Vagina (tissue), 2 donors: ENCODE results near the gene CRIP2. TPM values are rescaled to one million over a fixed set of nuclear protein-coding genes. Genes with fewer than 3 reads are reported as not detected.

Experiments used
- DNase-seq, 2 donors: peaks; one replicate each; pipeline ENCODE4 v3.0.0-alpha.2; 2017; ENCODE audit errors: extremely low spot score in 2 of 2
- H3K27ac ChIP-seq: fragments of 200-600 bp; sonication (generic); one replicate; pipeline ENCODE4 v1.5.1; 2019
- H3K27me3 ChIP-seq: fragments of 200-600 bp; sonication (generic); one replicate; pipeline ENCODE4 v1.5.1; 2019
- H3K36me3 ChIP-seq, 2 donors: fragments of 200-600 bp; sonication (generic); one replicate each; pipeline ENCODE4 v1.5.1; 2017 to 2019
- H3K4me1 ChIP-seq: fragments of 200-600 bp; sonication (generic); one replicate; pipeline ENCODE4 v1.5.1; 2019
- H3K4me3 ChIP-seq, 2 donors: fragments of 200-600 bp; sonication (generic); 1 replicate in 1 of 2; 2 replicates in 1 of 2; pipeline ENCODE4 v1.5.1; 2016 to 2019
- H3K9me3 ChIP-seq: fragments of 200-600 bp; sonication (generic); one replicate; pipeline ENCODE4 v1.5.1; 2019
- CTCF ChIP-seq, 3 experiments: fragments of 450-650 bp in 2 of 3; fragments of 200-600 bp in 1 of 3; sonication (generic) in 1 of 3; IDR thresholded peaks; one replicate each; pipeline ENCODE4 v1.5.1; 2017 to 2019; ENCODE audit warnings: antibody characterized with exemption in 3 of 3, mild to moderate bottlenecking in 2 of 3, moderate library complexity in 2 of 3
- POLR2A ChIP-seq, 2 donors: fragments of 450-650 bp; IDR thresholded peaks; one replicate each; pipeline ENCODE4 v1.6.1; 2017; ENCODE audit warnings: antibody characterized with exemption in 2 of 2, mild to moderate bottlenecking in 2 of 2, moderate library complexity in 2 of 2
- POLR2AphosphoS5 ChIP-seq, 2 donors: sonication (generic); formaldehyde crosslinking; IDR thresholded peaks; one replicate each; pipeline ENCODE4 v1.9.0; 2017; ENCODE audit warnings: antibody characterized with exemption in 2 of 2, mild to moderate bottlenecking in 2 of 2, low read depth in 1 of 2; ENCODE audit not compliant: insufficient read depth in 1 of 2
- intact Hi-C: fragments of 100-400 bp; cut with DNase I; formaldehyde crosslinking; loops from one replicate; pipeline ENCODE4 v1.15.1; 2023
- total RNA-seq: library from RNA; depleted of rRNA; stranded (reverse); fragments of >200 nt; gene quantifications from one replicate; pipeline ENCODE4 v1.2.3, GENCODE V29; 2016

Gene CRIP2
- total RNA-seq, 1 donor from 2014 or later = 126 TPM

GRCh38 chr14:105508601-105509000, 34.0 kb downstream of the CRIP2 start:
- no peak overlapping the region for H3K27ac ChIP-seq
- no peak overlapping the region for H3K4me3 ChIP-seq
- DNase-seq = no peak
- intact Hi-C loops = no loop called here
- no peaks in the 10 kb centered on the region for H3K9me3 ChIP-seq
- no peaks in the 10 kb centered on the region for H3K27me3 ChIP-seq
- no peak for TF ChIP-seq POLR2AphosphoS5 (IDR thresholded peaks at IDR 0.05; ENCODE audit: insufficient read depth in 1 of 2, low read depth in 1 of 2)
- TF ChIP-seq POLR2A (IDR thresholded peaks at IDR 0.05) = no peak
- no peak for TF ChIP-seq CTCF (IDR thresholded peaks at IDR 0.05)
- no peaks in the 10 kb centered on the region for H3K36me3 ChIP-seq
- no peaks in the 10 kb centered on the region for H3K4me1 ChIP-seq

DNA sequence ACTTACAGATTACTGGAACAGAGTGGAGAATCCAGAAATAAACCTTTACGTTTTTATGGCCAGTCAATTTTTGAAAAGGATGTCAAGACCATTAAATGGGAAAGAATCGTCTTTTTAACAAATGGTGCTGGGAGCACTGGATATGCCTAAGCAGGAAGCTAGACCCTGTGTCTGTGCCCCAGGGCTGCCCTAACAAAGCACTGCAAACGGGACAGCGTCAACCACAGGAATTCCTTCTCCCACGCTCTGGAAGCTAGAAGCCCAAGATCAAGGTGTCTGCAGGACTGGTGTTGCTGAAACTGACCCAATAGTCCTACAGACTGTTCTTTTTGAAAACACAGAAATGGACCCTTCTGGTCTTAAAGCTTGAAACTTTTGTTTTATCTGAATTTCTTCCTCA, 42.5 kb downstream of the CRIP2 start:
- DNase-seq = no peak
- no peak overlapping the region for H3K4me3 ChIP-seq
- H3K27ac ChIP-seq = no peak overlapping the region
- no peaks in the 10 kb centered on the region for H3K9me3 ChIP-seq
- H3K4me1 ChIP-seq = no peaks in the 10 kb centered on the region
- TF ChIP-seq POLR2AphosphoS5 (IDR thresholded peaks at IDR 0.05; ENCODE audit: insufficient read depth in 1 of 2, low read depth in 1 of 2) (no peak), CTCF (IDR thresholded peaks at IDR 0.05) (no peak), POLR2A (IDR thresholded peaks at IDR 0.05) (no peak)
- no peaks in the 10 kb centered on the region for H3K36me3 ChIP-seq
- intact Hi-C loops = no loop called here
- no peaks in the 10 kb centered on the region for H3K27me3 ChIP-seq

DNA sequence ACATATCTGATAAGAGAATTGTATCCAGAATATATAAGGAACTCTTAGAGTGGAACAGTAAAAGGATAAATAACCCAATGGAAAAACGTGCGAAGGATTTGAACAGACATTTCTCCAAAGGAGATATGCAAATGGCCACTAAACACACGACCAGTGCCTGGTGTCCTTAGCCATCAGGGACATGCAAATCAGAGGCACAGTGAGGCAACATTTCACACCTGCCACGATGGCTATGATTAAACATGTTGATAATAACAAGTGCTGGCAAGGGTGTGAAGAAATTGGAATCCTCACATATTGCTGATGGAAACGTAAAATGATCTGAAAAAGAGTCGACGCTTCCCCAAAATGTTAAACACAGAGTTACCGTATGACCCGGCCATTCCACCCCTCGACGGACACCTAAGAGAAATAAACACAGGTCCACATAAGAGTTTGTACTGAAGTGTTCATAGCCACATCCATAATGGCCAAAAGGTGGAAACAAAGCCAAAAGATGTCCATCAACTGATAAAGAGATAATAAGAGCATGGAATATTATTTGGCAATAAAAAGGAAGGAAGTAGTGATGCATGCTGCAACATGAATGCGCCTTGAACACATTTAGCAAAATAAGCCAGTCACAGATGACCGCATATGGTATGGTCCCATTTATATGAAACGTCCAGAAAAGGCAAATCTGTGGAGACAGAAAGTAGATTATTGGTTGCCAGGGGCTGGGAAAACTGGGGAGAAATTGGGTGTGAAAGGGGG, 45.5 kb downstream of the CRIP2 start:
- no peak for TF ChIP-seq CTCF (IDR thresholded peaks at IDR 0.05)
- no peak for TF ChIP-seq POLR2AphosphoS5 (IDR thresholded peaks at IDR 0.05; ENCODE audit: insufficient read depth in 1 of 2, low read depth in 1 of 2)
- no peak for TF ChIP-seq POLR2A (IDR thresholded peaks at IDR 0.05)
- intact Hi-C loops = loop anchor here (10.0 kb wide), 1 partner anchor 75 kb away; no protein-coding TSS in a partner anchor
- DNase-seq = no peak
- H3K9me3 ChIP-seq = no peaks in the 10 kb centered on the region
- no peaks in the 10 kb centered on the region for H3K27me3 ChIP-seq
- no peak overlapping the region for H3K4me3 ChIP-seq
- no peaks in the 10 kb centered on the region for H3K4me1 ChIP-seq
- H3K27ac ChIP-seq = no peak overlapping the region
- H3K36me3 ChIP-seq = no peaks in the 10 kb centered on the region

- H3K4me1 ChIP-seq = peaks cover 30% of the 10 kb centered on the region
- H3K4me3 ChIP-seq = no peak overlapping the region
- intact Hi-C loops = loop anchor here (10.0 kb wide), 1 partner anchor 81 kb away; no protein-coding TSS in a partner anchor
- no peak for TF ChIP-seq CTCF (IDR thresholded peaks at IDR 0.05)
- TF ChIP-seq POLR2AphosphoS5 (IDR thresholded peaks at IDR 0.05; ENCODE audit: insufficient read depth in 1 of 2, low read depth in 1 of 2) = no peak
- no peak for TF ChIP-seq POLR2A (IDR thresholded peaks at IDR 0.05)
- H3K27me3 ChIP-seq = no peaks in the 10 kb centered on the region
- no peak overlapping the region for H3K27ac ChIP-seq
- no peaks in the 10 kb centered on the region for H3K36me3 ChIP-seq
- DNase-seq = no peak
- H3K9me3 ChIP-seq = no peaks in the 10 kb centered on the region
Measured at GRCh38 chr14:105525326-105525725, 50.7 kb downstream of the CRIP2 start.
